GM12878 (cell line): ENCODE measurements around the gene GFM1. TPM values are rescaled to one million over a fixed set of nuclear protein-coding genes. Genes with fewer than 3 reads are reported as not detected.

ENCODE experiments used
- ATAC-seq: fragments of 200-7000 bp; cut with Tn5 transposase; 3 replicates; pipeline ENCODE4 v1.9.1; 2020; ENCODE audit warnings: mild to moderate bottlenecking, moderate library complexity
- BruUV-seq: library from RNA; stranded (reverse); fragments of 400-500 nt; replicated peaks from 2 replicates; lab custom pipeline; 2021; lab: Mats Ljungman, UMichigan
- CTCF ChIA-PET: fragments of 300-600 bp; sonication (Branson Sonifier 250); formaldehyde crosslinking; extraction: SDS; loops from one replicate; lab custom pipeline; 2021; ENCODE audit warnings: inconsistent platforms; lab: Yijun Ruan, JAX
- POLR2A ChIA-PET: fragments of 350-600 bp; formaldehyde crosslinking; extraction: SDS; loops from one replicate; lab custom pipeline; 2021; ENCODE audit warnings: inconsistent platforms; lab: Charles Lee
- RAD21 ChIA-PET: fragments of 300-600 bp; sonication (Branson Sonifier 250); formaldehyde crosslinking; loops from one replicate; lab custom pipeline; 2023; ENCODE audit warnings: antibody characterized with exemption; ENCODE audit not compliant: unreplicated experiment; lab: Charles Lee
- SMC1A ChIA-PET: fragments of 300-600 bp; sonication (Branson Sonifier 250); formaldehyde crosslinking; loops from one replicate; lab custom pipeline; 2023; ENCODE audit not compliant: unreplicated experiment, uncharacterized antibody; lab: Charles Lee
- DNase-seq: peaks from one replicate; pipeline ENCODE4 v3.0.0-alpha.2; 2011; ENCODE audit warnings: low read depth, low spot score
- FAIRE-seq: peaks from 3 replicates; lab custom pipeline; 2011; peaks lifted over from hg19 to GRCh38; lab: Jason Lieb, UNC
- H2AFZ ChIP-seq: 2 replicates; pipeline ENCODE4 v1.6.0; 2011; ENCODE audit warnings: low read depth, low read length, control low read depth; ENCODE audit not compliant: control insufficient read depth
- H3K27ac ChIP-seq: 2 replicates; pipeline ENCODE4 v1.5.1; 2011; ENCODE audit warnings: control low read depth; ENCODE audit not compliant: control insufficient read depth, insufficient read depth
- H3K27me3 ChIP-seq, 2 experiments: replicated peaks in 1 of 2; 2 replicates each; pipeline versions ENCODE4 v1.6.0 to v1.6.1; 2011; ENCODE audit warnings: low read length in 1 of 2; ENCODE audit not compliant: control insufficient read depth in 2 of 2, insufficient read depth in 2 of 2
- H3K36me3 ChIP-seq, 2 experiments: 2 replicates each; pipeline ENCODE4 v1.5.1; 2011; ENCODE audit warnings: low read length in 1 of 2; ENCODE audit not compliant: control insufficient read depth in 2 of 2, insufficient read depth in 2 of 2
- H3K4me1 ChIP-seq: 2 replicates; pipeline ENCODE4 v1.6.1; 2011; ENCODE audit warnings: mild to moderate bottlenecking, low read length, moderate library complexity, mixed read lengths; ENCODE audit not compliant: control insufficient read depth, insufficient read depth
- H3K4me2 ChIP-seq: 2 replicates; pipeline ENCODE4 v1.6.0; 2011; ENCODE audit warnings: control low read depth; ENCODE audit not compliant: control insufficient read depth, insufficient read depth
- H3K4me3 ChIP-seq: fragments of 200-600 bp; sonication (generic); 2 replicates; pipeline ENCODE4 v1.5.1; 2016
- H3K79me2 ChIP-seq: 2 replicates; pipeline ENCODE4 v1.6.0; 2011; ENCODE audit warnings: low read length; ENCODE audit not compliant: control insufficient read depth, insufficient read depth
- H3K9ac ChIP-seq: 2 replicates; pipeline ENCODE4 v1.8.0; 2011; ENCODE audit warnings: low read length, control low read depth, mixed read lengths; ENCODE audit not compliant: control insufficient read depth, insufficient read depth
- H3K9me3 ChIP-seq: replicated peaks from 3 replicates; pipeline ENCODE4 v1.5.1; 2011; ENCODE audit warnings: mild to moderate bottlenecking, low read length; ENCODE audit not compliant: control insufficient read depth, insufficient read depth
- H4K20me1 ChIP-seq: 2 replicates; pipeline ENCODE4 v1.6.0; 2011; ENCODE audit not compliant: control insufficient read depth, insufficient read depth
- ASH2L ChIP-seq: fragments of 300-600, 200-600 bp; sonication (generic); IDR thresholded peaks from 2 replicates; pipeline ENCODE4 v1.6.1; 2017; ENCODE audit warnings: low read depth, mild to moderate bottlenecking, borderline replicate concordance
- BACH1 ChIP-seq: fragments of 450-650 bp; IDR thresholded peaks from 2 replicates; pipeline ENCODE4 v1.6.1; 2017; ENCODE audit warnings: mild to moderate bottlenecking, borderline replicate concordance
- ELK1 ChIP-seq: IDR thresholded peaks from 2 replicates; pipeline ENCODE4 v1.6.1; 2012; ENCODE audit warnings: low read depth, low read length, improper control_type of control experiment
- GABPA ChIP-seq: IDR thresholded peaks from 2 replicates; pipeline ENCODE4 v1.6.1; 2014; ENCODE audit warnings: antibody characterized with exemption, low read depth, mild to moderate bottlenecking, inconsistent platforms
- HCFC1 ChIP-seq: fragments of 150-350 bp; IDR thresholded peaks from 2 replicates; pipeline ENCODE4 v1.6.1; 2014; ENCODE audit warnings: low read length
- HDAC6 ChIP-seq: fragments of 200-600 bp; sonication (generic); IDR thresholded peaks from one replicate; pipeline ENCODE4 v1.8.0; 2017; ENCODE audit warnings: antibody characterized with exemption; ENCODE audit not compliant: unreplicated experiment
- IRF4 ChIP-seq: IDR thresholded peaks from 2 replicates; pipeline ENCODE4 v1.6.1; 2011; ENCODE audit warnings: low read depth, low read length
- KAT2A ChIP-seq: conservative IDR thresholded peaks from 2 replicates; pipeline ENCODE4 v1.6.1; 2011; ENCODE audit warnings: low read depth, low read length; ENCODE audit not compliant: control insufficient read depth
- NR2F1 ChIP-seq: fragments of 450-650 bp; conservative IDR thresholded peaks from 2 replicates; pipeline ENCODE4 v1.6.1; 2017; ENCODE audit warnings: mild to moderate bottlenecking
- PKNOX1 ChIP-seq: fragments of 450-650 bp; IDR thresholded peaks from 2 replicates; pipeline ENCODE4 v1.6.1; 2016; ENCODE audit warnings: mild to moderate bottlenecking
- REST ChIP-seq: IDR thresholded peaks from 2 replicates; pipeline ENCODE4 v1.6.1; 2012; ENCODE audit warnings: mild to moderate bottlenecking, low read depth, low read length
- SIX5 ChIP-seq: IDR thresholded peaks from 2 replicates; pipeline ENCODE4 v1.6.1; 2011; ENCODE audit warnings: mild to moderate bottlenecking, low read depth, low read length, moderate library complexity; ENCODE audit not compliant: severe bottlenecking
- SKIL ChIP-seq: fragments of 450-650 bp; IDR thresholded peaks from 2 replicates; pipeline ENCODE4 v1.6.1; 2017; ENCODE audit warnings: mild to moderate bottlenecking, low read depth, inconsistent platforms; ENCODE audit not compliant: poor library complexity, severe bottlenecking
- SMAD1 ChIP-seq: fragments of 450-650 bp; IDR thresholded peaks from 2 replicates; pipeline ENCODE4 v1.6.1; 2018; ENCODE audit warnings: mild to moderate bottlenecking, low read depth; ENCODE audit not compliant: partially characterized antibody
- TCF12 ChIP-seq: IDR thresholded peaks from 2 replicates; pipeline ENCODE4 v1.6.1; 2011; ENCODE audit warnings: low read depth, mild to moderate bottlenecking, low read length
- USF2 ChIP-seq: IDR thresholded peaks from 2 replicates; pipeline ENCODE4 v1.6.1; 2011; ENCODE audit warnings: low read depth, low read length, improper control_type of control experiment, borderline replicate concordance
- YBX1 ChIP-seq: fragments of 450-650 bp; IDR thresholded peaks from 2 replicates; pipeline ENCODE4 v1.6.1; 2016; ENCODE audit warnings: antibody characterized with exemption
- YY1 ChIP-seq: IDR thresholded peaks from 2 replicates; pipeline ENCODE4 v1.6.1; 2011; ENCODE audit warnings: low read depth, mild to moderate bottlenecking, low read length
- WGBS: methylation state at CpG from one replicate; pipeline ENCODE4 v1.1.6; 2016; ENCODE audit warnings: low lambda C conversion rate; ENCODE audit not compliant: insufficient replicate concordance, insufficient coverage; ENCODE audit errors: missing lambda C conversion rate; 5-methylcytosine and 5-hydroxymethylcytosine counted together
- in situ Hi-C: fragments of 300-500 bp; cut with MboI; formaldehyde crosslinking; loops from 9 replicates; pipeline ENCODE4 v1.14.3; 2018; ENCODE audit warnings: mixed read lengths
- intact Hi-C: fragments of 100-400 bp; cut with micrococcal nuclease; formaldehyde crosslinking; loops from one replicate; pipeline ENCODE4 v1.14.2; 2022; ENCODE audit not compliant: unreplicated experiment
- polyA plus RNA-seq, 11 experiments: library from polyadenylated mRNA; depleted of rRNA in 4 of 11; unstranded in 6 of 11; stranded (reverse) in 5 of 11; fragments of >200 nt; fragmentation: Nextera tagmentation in 4 of 11; fragmentation: Illumina TruSeq in 1 of 11; extraction: Ambion mirVana in 4 of 11; extraction: Trizol in 1 of 11; gene quantifications; 1 replicate in 1 of 11; 2 replicates in 10 of 11; pipeline versions ENCODE4 v1.2.1 to v1.2.3, GENCODE V29; 2011 to 2016; ENCODE audit warnings: inconsistent platforms in 2 of 11, missing spikeins in 2 of 11, low read depth in 1 of 11
- total RNA-seq, 4 experiments: library from RNA; depleted of rRNA in 3 of 4; stranded (reverse); fragments of >200 nt in 3 of 4; fragmentation: Illumina TruSeq in 1 of 4; extraction: Trizol in 1 of 4; gene quantifications; 2 replicates each; pipeline versions ENCODE4 v1.2.1 to v1.2.3, GENCODE V29; 2013 to 2021

Gene GFM1
- total and polyA plus RNA-seq, 10 of the 15 experiments (the other 5 are each of a cell fraction or from before 2014, with no cell fraction given): 36.9 to 87.2 (median 57.3) TPM

- BruUV-seq: no TSS peak
- WGBS: 99% methylated on average over 14 of the region's 14 CpGs
- Histone ChIP-seq H3K9ac (no peak overlapping the region), H2AFZ (peak overlapping the region; percentile 54), H3K27ac (no peak overlapping the region), H3K9me3 (no peaks in the 10 kb centered on the region), H3K4me1 (peaks cover 5% of the 10 kb centered on the region), H3K36me3 (no peaks in the 10 kb centered on the region), H4K20me1 (no peaks in the 10 kb centered on the region), H3K27me3 (no peaks in the 10 kb centered on the region), H3K4me3 (peak overlapping the region; percentile 51), H3K79me2 (no peaks in the 10 kb centered on the region), H3K4me2 (peak overlapping the region; percentile 90)
- ATAC-seq (no peak), DNase-seq (no peak), FAIRE-seq (no peak)
- ChIA-PET RAD21 (no interaction called here), CTCF (no interaction called here), SMC1A (no interaction called here), POLR2A (no interaction called here)
- intact Hi-C loops (no loop called here), in situ Hi-C loops (no loop called here)
- no peak for TF ChIP-seq NR2F1
- TF ChIP-seq IRF4: no peak
- TF ChIP-seq GABPA: no peak
- TF ChIP-seq USF2: no peak
- no peak for TF ChIP-seq YBX1
- no peak for TF ChIP-seq BACH1
- TF ChIP-seq YY1: no peak
- no peak for TF ChIP-seq HCFC1
- TF ChIP-seq ASH2L: no peak
- TF ChIP-seq PKNOX1: no peak
- no peak for TF ChIP-seq TCF12
- TF ChIP-seq KAT2A: no peak
- no peak for TF ChIP-seq SMAD1
- TF ChIP-seq HDAC6: no peak
- TF ChIP-seq SKIL: no peak
- TF ChIP-seq SIX5: no peak
- no peak for TF ChIP-seq ELK1
- TF ChIP-seq REST: no peak
Observed at GRCh38 chr3:158731486-158731885, 87.2 kb downstream of the GFM1 start.
